Stimulated activated CD4-positive, alpha-beta T cell treated with anti-CD3 and anti-CD28 coated beads, TNF-alpha, amount 100 ng/mL, for 48 hours (primary cell): ENCODE results near the gene SDF4.

Experiments used
- DNase-seq, 3 donors: peaks; one replicate each; pipeline ENCODE4 v3.0.0-alpha.2; 2020; ENCODE audit warnings: low read depth in 3 of 3

Gene SDF4

GRCh38 chr1:1231400-1232207 is at the start of gene SDF4:
Gene SDF4, minus strand, starts transcription at chr1:1232001. Its CDS starts 3,229 bp downstream, at chr1:1228772.
- peak; percentile 93 to 95 (median 94) for DNase-seq

GRCh38 chr1:1280782-1281481 is 49.1 kb upstream of the SDF4 start:
- DNase-seq: no peak

GRCh38 chr1:1279028-1279427 is 47.2 kb upstream of the SDF4 start:
- DNase-seq: no peak

GRCh38 chr1:1278620-1279019 is 46.8 kb upstream of the SDF4 start:
- no peak for DNase-seq

- no peak for DNase-seq
Measured at GRCh38 chr1:1275836-1276235, 44.0 kb upstream of the SDF4 start.

- DNase-seq: no peak
Measured at GRCh38 chr1:1274931-1275431, 43.2 kb upstream of the SDF4 start.

GRCh38 chr1:1274299-1274930 is 42.6 kb upstream of the SDF4 start:
- DNase-seq: no peak

- peak; percentile 90 to 95 (median 92) for DNase-seq
Measured at GRCh38 chr1:1273512-1274298, 41.9 kb upstream of the SDF4 start, which contains the start of gene UBE2J2. Gene UBE2J2, minus strand, starts transcription at chr1:1273854. Its CDS starts 5,862 bp downstream, at chr1:1267992.

- no peak for DNase-seq
Measured at GRCh38 chr1:1273209-1273511, 41.4 kb upstream of the SDF4 start.

GRCh38 chr1:1272341-1273208 is 40.8 kb upstream of the SDF4 start:
- DNase-seq: no peak

GRCh38 chr1:1270813-1271212 is 39.0 kb upstream of the SDF4 start:
- DNase-seq: no peak

GRCh38 chr1:1268284-1268682 is 36.5 kb upstream of the SDF4 start:
- DNase-seq: no peak

- DNase-seq: no peak
Measured at GRCh38 chr1:1267488-1268283, 35.9 kb upstream of the SDF4 start.

GRCh38 chr1:1264868-1265272 is 33.1 kb upstream of the SDF4 start:
- no peak for DNase-seq

- DNase-seq: no peak
Measured at GRCh38 chr1:1264026-1264425, 32.2 kb upstream of the SDF4 start.

GRCh38 chr1:1262758-1263157 is 31.0 kb upstream of the SDF4 start:
- no peak for DNase-seq

GRCh38 chr1:1262071-1262470 is 30.3 kb upstream of the SDF4 start:
- DNase-seq: no peak

GRCh38 chr1:1260843-1261560 is 29.2 kb upstream of the SDF4 start:
- DNase-seq: no peak

- DNase-seq: no peak
Measured at GRCh38 chr1:1259951-1260600, 28.3 kb upstream of the SDF4 start.
